Mammary epithelial cell (primary cell): ENCODE measurements around the gene BANK1.

Experiments used
- EZH2 ChIP-seq: IDR thresholded peaks from 2 replicates; pipeline ENCODE4 v1.6.1; 2012; ENCODE audit warnings: low read length, inconsistent platforms, borderline replicate concordance
- TF ChIP-seq, protein P1 (sequence below), 2 donors: IDR thresholded peaks in 1 of 2; conservative IDR thresholded peaks in 1 of 2; 2 replicates each; pipeline ENCODE4 v1.5.1; 2011 to 2012; ENCODE audit warnings: inconsistent platforms in 2 of 2, low read length in 2 of 2, mild to moderate bottlenecking in 2 of 2, control low read depth in 1 of 2, low read depth in 1 of 2; ENCODE audit not compliant: insufficient read depth in 1 of 2; ENCODE audit errors: extremely low read depth in 1 of 2

DNA sequence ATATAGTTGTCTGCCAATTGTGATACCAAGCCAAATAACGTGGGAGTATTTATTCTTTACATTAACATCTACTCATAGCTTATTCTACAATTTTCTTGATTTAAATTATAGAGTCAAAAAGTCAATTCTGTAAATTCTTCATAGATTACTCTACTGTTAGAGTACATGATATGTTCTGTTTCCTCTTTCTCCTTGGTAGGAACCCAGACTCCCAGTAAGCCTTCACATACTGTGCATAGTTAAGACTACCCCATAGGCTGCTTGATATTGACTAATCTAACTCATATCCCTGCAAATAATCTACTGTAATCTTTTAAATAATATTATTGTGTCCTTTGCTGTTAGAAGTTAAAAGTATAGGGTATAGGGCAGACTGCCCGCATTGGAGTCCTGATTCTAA, 35.4 kb downstream of the BANK1 start:
- TF ChIP-seq, protein P1, sequence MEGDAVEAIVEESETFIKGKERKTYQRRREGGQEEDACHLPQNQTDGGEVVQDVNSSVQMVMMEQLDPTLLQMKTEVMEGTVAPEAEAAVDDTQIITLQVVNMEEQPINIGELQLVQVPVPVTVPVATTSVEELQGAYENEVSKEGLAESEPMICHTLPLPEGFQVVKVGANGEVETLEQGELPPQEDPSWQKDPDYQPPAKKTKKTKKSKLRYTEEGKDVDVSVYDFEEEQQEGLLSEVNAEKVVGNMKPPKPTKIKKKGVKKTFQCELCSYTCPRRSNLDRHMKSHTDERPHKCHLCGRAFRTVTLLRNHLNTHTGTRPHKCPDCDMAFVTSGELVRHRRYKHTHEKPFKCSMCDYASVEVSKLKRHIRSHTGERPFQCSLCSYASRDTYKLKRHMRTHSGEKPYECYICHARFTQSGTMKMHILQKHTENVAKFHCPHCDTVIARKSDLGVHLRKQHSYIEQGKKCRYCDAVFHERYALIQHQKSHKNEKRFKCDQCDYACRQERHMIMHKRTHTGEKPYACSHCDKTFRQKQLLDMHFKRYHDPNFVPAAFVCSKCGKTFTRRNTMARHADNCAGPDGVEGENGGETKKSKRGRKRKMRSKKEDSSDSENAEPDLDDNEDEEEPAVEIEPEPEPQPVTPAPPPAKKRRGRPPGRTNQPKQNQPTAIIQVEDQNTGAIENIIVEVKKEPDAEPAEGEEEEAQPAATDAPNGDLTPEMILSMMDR (conservative IDR thresholded peaks at IDR 0.05 in 1 of 2, IDR thresholded peaks at IDR 0.05 in 1 of 2; ENCODE audit: extremely low read depth in 1 of 2, insufficient read depth in 1 of 2, low read depth in 1 of 2, low read length in 2 of 2), result no peak
- TF ChIP-seq EZH2, result no peak
